Panc1 (cell line): ENCODE data around the gene STX18. TPM values are rescaled to one million over a fixed set of nuclear protein-coding genes. Genes with fewer than 3 reads are reported as not detected.

ENCODE experiments used
- ATAC-seq: fragments of 200-7000 bp; cut with Tn5 transposase; 2 replicates; pipeline ENCODE4 v1.9.1; 2020; ENCODE audit warnings: mild to moderate bottlenecking, moderate library complexity
- BruUV-seq: library from RNA; stranded (reverse); fragments of 400-500 nt; replicated peaks from 2 replicates; lab custom pipeline; 2021; lab: Mats Ljungman, UMichigan
- CTCF ChIA-PET: fragments of 300-600 bp; sonication (Branson Sonifier 250); formaldehyde crosslinking; loops from one replicate; lab custom pipeline; 2022; ENCODE audit warnings: antibody characterized with exemption; lab: Charles Lee
- POLR2A ChIA-PET: fragments of 300-600 bp; sonication (Branson Sonifier 250); formaldehyde crosslinking; loops from one replicate; lab custom pipeline; 2022; ENCODE audit warnings: antibody characterized with exemption; lab: Charles Lee
- DNase-seq: peaks from one replicate; pipeline ENCODE4 v3.0.0-alpha.2; 2010; ENCODE audit warnings: low read depth, low spot score
- H3K27ac ChIP-seq: 2 replicates; pipeline ENCODE4 v1.5.1; 2011; ENCODE audit warnings: mild to moderate bottlenecking, low read length, inconsistent platforms
- H3K27me3 ChIP-seq: fragments of 200-500 bp; sonication (Bioruptor generic); 2 replicates; pipeline ENCODE4 v1.6.0; 2014; ENCODE audit warnings: low read length, inconsistent platforms; ENCODE audit not compliant: control insufficient read depth, insufficient read depth
- H3K36me3 ChIP-seq: fragments of 200-500 bp; sonication (Bioruptor generic); 2 replicates; pipeline ENCODE4 v1.5.1; 2014; ENCODE audit warnings: inconsistent platforms, mild to moderate bottlenecking, low read length, moderate library complexity; ENCODE audit not compliant: control insufficient read depth, insufficient read depth
- H3K4me1 ChIP-seq: 2 replicates; pipeline ENCODE4 v1.5.1; 2011; ENCODE audit warnings: inconsistent platforms, mild to moderate bottlenecking, low read length, moderate library complexity; ENCODE audit not compliant: control insufficient read depth, insufficient read depth
- H3K4me3 ChIP-seq, 2 experiments: 2 replicates each; pipeline ENCODE4 v1.5.1; 2011 to 2012; ENCODE audit warnings: low read depth in 2 of 2, low read length in 2 of 2, mild to moderate bottlenecking in 2 of 2, inconsistent platforms in 1 of 2, moderate library complexity in 1 of 2
- H3K9me3 ChIP-seq: fragments of 200-500 bp; sonication (Bioruptor generic); 2 replicates; pipeline ENCODE4 v1.5.1; 2014; ENCODE audit warnings: low read depth, mild to moderate bottlenecking, inconsistent platforms, low read length, moderate library complexity; ENCODE audit not compliant: control insufficient read depth, insufficient read depth
- CTCF ChIP-seq: fragments of 450-650 bp; IDR thresholded peaks from 2 replicates; pipeline ENCODE4 v1.5.1; 2017; ENCODE audit warnings: mild to moderate bottlenecking
- POLR2AphosphoS5 ChIP-seq: IDR thresholded peaks from 2 replicates; pipeline ENCODE4 v1.6.1; 2012; ENCODE audit warnings: mild to moderate bottlenecking, low read depth, low read length, moderate library complexity
- REST ChIP-seq, 2 experiments: IDR thresholded peaks; 2 replicates each; pipeline ENCODE4 v1.6.1; 2011 to 2012; ENCODE audit warnings: low read depth in 2 of 2, control low read depth in 1 of 2, low read length in 1 of 2, mild to moderate bottlenecking in 1 of 2, moderate library complexity in 1 of 2; ENCODE audit not compliant: insufficient read depth in 1 of 2
- SIN3A ChIP-seq: IDR thresholded peaks from 2 replicates; pipeline ENCODE4 v1.6.1; 2012; ENCODE audit warnings: low read depth, mild to moderate bottlenecking, low read length, moderate library complexity, borderline replicate concordance; ENCODE audit not compliant: insufficient read depth
- TCF7L2 ChIP-seq: IDR thresholded peaks from 2 replicates; pipeline ENCODE4 v1.6.1; 2011; ENCODE audit warnings: mild to moderate bottlenecking, low read depth, low read length, inconsistent platforms
- in situ Hi-C: cut with HindIII; loops from 2 replicates; pipeline ENCODE4 v1.10.0; 2016; ENCODE audit warnings: low sequenced_read_pairs, low pct_unique_long_range_greater_than_20kb
- intact Hi-C: fragments of 100-400 bp; cut with micrococcal nuclease; formaldehyde crosslinking; loops from one replicate; pipeline ENCODE4 v1.10.0; 2022; ENCODE audit not compliant: unreplicated experiment
- total RNA-seq: library from RNA; stranded (reverse); gene quantifications from one replicate; pipeline ENCODE4 v1.2.1, GENCODE V29; 2021; ENCODE audit not compliant: unreplicated experiment

The STX18 gene
- total RNA-seq, 1 experiment from 2014 or later: 15.0 TPM

GRCh38 chr4:4461850-4462249, 80.0 kb downstream of the STX18 start:
- Histone ChIP-seq H3K27me3 (no peaks in the 10 kb centered on the region), H3K4me3 (no peak overlapping the region), H3K9me3 (no peaks in the 10 kb centered on the region), H3K36me3 (no peaks in the 10 kb centered on the region; the same call in 1 of the 2 replicates), H3K27ac (no peak overlapping the region), H3K4me1 (no peaks in the 10 kb centered on the region)
- intact Hi-C loops (no loop called here), in situ Hi-C loops (no loop called here)
- POLR2A ChIA-PET: no interaction called here
- CTCF ChIA-PET: no interaction called here
- BruUV-seq: no TSS peak
- ATAC-seq (no peak), DNase-seq (no peak)
- no peak for TF ChIP-seq POLR2AphosphoS5
- no peak for TF ChIP-seq SIN3A
- no peak for TF ChIP-seq TCF7L2
- no peak for TF ChIP-seq CTCF
- TF ChIP-seq REST (IDR thresholded peaks at IDR 0.05; ENCODE audit: insufficient read depth in 1 of 2, low read depth in 2 of 2, low read length in 1 of 2): no peak

- Histone ChIP-seq H3K4me3 (no peak overlapping the region), H3K4me1 (no peaks in the 10 kb centered on the region), H3K27me3 (no peaks in the 10 kb centered on the region), H3K36me3 (no peaks in the 10 kb centered on the region; the same call in 1 of the 2 replicates), H3K27ac (no peak overlapping the region), H3K9me3 (no peaks in the 10 kb centered on the region)
- ChIA-PET CTCF (no interaction called here), POLR2A (no interaction called here)
- in situ Hi-C loops: no loop called here
- ATAC-seq: no peak
- TF ChIP-seq SIN3A (no peak), TCF7L2 (no peak), REST (IDR thresholded peaks at IDR 0.05; ENCODE audit: insufficient read depth in 1 of 2, low read depth in 2 of 2, low read length in 1 of 2) (no peak), CTCF (no peak), POLR2AphosphoS5 (no peak)
- intact Hi-C loops: no loop called here
- DNase-seq: no peak
- no TSS peak for BruUV-seq
Measured at GRCh38 chr4:4461178-4461577, 80.7 kb downstream of the STX18 start.
